H9 (cell line): Measurements from ENCODE around the gene EIF2S2. TPM values are rescaled to one million over a fixed set of nuclear protein-coding genes. Genes with fewer than 3 reads are reported as not detected.
A peak's percentile ranks its signal among the peaks of the same experiment; 100 is the strongest.

ENCODE experiments used
- DNase-seq: peaks from one replicate; pipeline ENCODE4 v3.0.0-alpha.2; 2017
- H2AFZ ChIP-seq: one replicate; pipeline ENCODE4 v1.6.1; 2013; ENCODE audit warnings: mild to moderate bottlenecking, low read length, control low read depth, moderate library complexity
- H2AK5ac ChIP-seq: 2 replicates; pipeline ENCODE4 v1.6.1; 2013; ENCODE audit warnings: low read length, control low read depth, mixed read lengths; ENCODE audit not compliant: insufficient read length
- H2BK120ac ChIP-seq: one replicate; pipeline ENCODE4 v1.6.1; 2013; ENCODE audit warnings: low read depth, mild to moderate bottlenecking, low read length, control low read depth, inconsistent platforms; ENCODE audit not compliant: poor library complexity, severe bottlenecking
- H2BK12ac ChIP-seq: 2 replicates; pipeline ENCODE4 v1.6.1; 2013; ENCODE audit warnings: low read length, control low read depth, mixed read lengths, low read depth; ENCODE audit not compliant: insufficient read length
- H2BK15ac ChIP-seq: 2 replicates; pipeline ENCODE4 v1.6.1; 2013; ENCODE audit warnings: low read depth, low read length, control low read depth
- H2BK20ac ChIP-seq: one replicate; pipeline ENCODE4 v1.6.1; 2013; ENCODE audit warnings: low read depth, mild to moderate bottlenecking, low read length, control low read depth, inconsistent platforms; ENCODE audit not compliant: poor library complexity, severe bottlenecking
- H2BK5ac ChIP-seq: 2 replicates; pipeline ENCODE4 v1.6.1; 2013; ENCODE audit warnings: low read length, control low read depth, mixed read lengths; ENCODE audit not compliant: insufficient read length
- H3K14ac ChIP-seq: 2 replicates; pipeline ENCODE4 v1.6.1; 2013; ENCODE audit warnings: low read length, control low read depth; ENCODE audit not compliant: insufficient read depth
- H3K18ac ChIP-seq: 2 replicates; pipeline ENCODE4 v1.6.1; 2013; ENCODE audit warnings: low read depth, mild to moderate bottlenecking, mixed read lengths, low read length, control low read depth; ENCODE audit not compliant: insufficient read length
- H3K23ac ChIP-seq: 2 replicates; pipeline ENCODE4 v1.6.1; 2013; ENCODE audit warnings: low read length, control low read depth, mixed read lengths, low read depth; ENCODE audit not compliant: insufficient read length
- H3K23me2 ChIP-seq: 2 replicates; pipeline ENCODE4 v1.6.1; 2013; ENCODE audit warnings: low read depth, mild to moderate bottlenecking, mixed read lengths, low read length, control low read depth; ENCODE audit not compliant: insufficient read length, poor library complexity, severe bottlenecking
- H3K27ac ChIP-seq: 2 replicates; pipeline ENCODE4 v1.5.1; 2013; ENCODE audit warnings: low read length, control low read depth, mixed read lengths, low read depth; ENCODE audit not compliant: insufficient read length
- H3K27me3 ChIP-seq: 2 replicates; pipeline ENCODE4 v1.6.1; 2013; ENCODE audit warnings: low read length, control low read depth, inconsistent platforms; ENCODE audit not compliant: insufficient read depth
- H3K4ac ChIP-seq: 2 replicates; pipeline ENCODE4 v1.6.1; 2013; ENCODE audit warnings: low read depth, mild to moderate bottlenecking, control low read depth, inconsistent platforms, low read length, moderate library complexity
- H3K4me1 ChIP-seq: 2 replicates; pipeline ENCODE4 v1.6.1; 2013; ENCODE audit warnings: low read length, control low read depth, inconsistent platforms; ENCODE audit not compliant: insufficient read depth
- H3K4me2 ChIP-seq: 2 replicates; pipeline ENCODE4 v1.6.1; 2013; ENCODE audit warnings: low read length, control low read depth, mixed read lengths; ENCODE audit not compliant: insufficient read length, insufficient read depth
- H3K56ac ChIP-seq: 2 replicates; pipeline ENCODE4 v1.6.1; 2013; ENCODE audit warnings: low read depth, mild to moderate bottlenecking, mixed read lengths, low read length, control low read depth; ENCODE audit not compliant: insufficient read length
- H3K79me1 ChIP-seq: 2 replicates; pipeline ENCODE4 v1.6.1; 2013; ENCODE audit warnings: low read depth, mild to moderate bottlenecking, moderate library complexity, low read length, control low read depth, inconsistent platforms; ENCODE audit not compliant: insufficient read depth, poor library complexity, severe bottlenecking
- H3K79me2 ChIP-seq: 2 replicates; pipeline ENCODE4 v1.6.1; 2013; ENCODE audit warnings: low read length, control low read depth, inconsistent platforms; ENCODE audit not compliant: insufficient read depth
- H3K9ac ChIP-seq: 2 replicates; pipeline ENCODE4 v1.6.1; 2013; ENCODE audit warnings: low read length, control low read depth, mixed read lengths; ENCODE audit not compliant: insufficient read length; ENCODE audit errors: extremely low read depth
- H3K9me3 ChIP-seq: one replicate; pipeline ENCODE4 v1.6.1; 2013; ENCODE audit warnings: low read depth, low read length, inconsistent platforms; ENCODE audit not compliant: control insufficient read depth
- H3T11ph ChIP-seq: one replicate; pipeline ENCODE4 v1.6.1; 2013; ENCODE audit warnings: mild to moderate bottlenecking, low read length, control low read depth, inconsistent platforms
- H4K20me1 ChIP-seq: one replicate; pipeline ENCODE4 v1.6.1; 2013; ENCODE audit not compliant: control insufficient read depth, insufficient read length, insufficient read depth
- H4K5ac ChIP-seq: 2 replicates; pipeline ENCODE4 v1.6.1; 2013; ENCODE audit warnings: low read depth, mild to moderate bottlenecking, mixed read lengths, low read length, control low read depth; ENCODE audit not compliant: insufficient read length
- H4K8ac ChIP-seq: replicated peaks from 2 replicates; pipeline ENCODE4 v1.6.1; 2013; ENCODE audit warnings: low read length, control low read depth, mixed read lengths, low read depth; ENCODE audit not compliant: insufficient read length
- H4K91ac ChIP-seq: 2 replicates; pipeline ENCODE4 v1.6.1; 2013; ENCODE audit warnings: low read depth, mild to moderate bottlenecking, moderate library complexity, mixed read lengths, low read length, control low read depth; ENCODE audit not compliant: insufficient read length
- H3K27ac Mint-ChIP-seq, 3 experiments: 2 replicates in 2 of 3; 3 replicates in 1 of 3; pipeline ENCODE4 v1.8.0; 2020 to 2021; ENCODE audit warnings: mixed read lengths in 3 of 3, mild to moderate bottlenecking in 1 of 3, moderate library complexity in 1 of 3
- H3K27me3 Mint-ChIP-seq: 2 replicates; pipeline ENCODE4 v1.8.0; 2021; ENCODE audit warnings: low read depth, mild to moderate bottlenecking, moderate library complexity, mixed read lengths
- H3K36me3 Mint-ChIP-seq, 3 experiments: 2 replicates in 2 of 3; 3 replicates in 1 of 3; pipeline ENCODE4 v1.8.0; 2020 to 2021; ENCODE audit warnings: low read depth in 3 of 3, mixed read lengths in 3 of 3; ENCODE audit not compliant: insufficient read depth in 1 of 3
- H3K4me1 Mint-ChIP-seq, 2 experiments: 2 replicates each; pipeline ENCODE4 v1.8.0; 2020; ENCODE audit warnings: mixed read lengths in 2 of 2
- H3K4me3 Mint-ChIP-seq, 2 experiments: 2 replicates in 1 of 2; 3 replicates in 1 of 2; pipeline ENCODE4 v1.8.0; 2020 to 2021; ENCODE audit warnings: mild to moderate bottlenecking in 2 of 2, mixed read lengths in 2 of 2, moderate library complexity in 1 of 2
- H3K9me3 Mint-ChIP-seq, 2 experiments: 2 replicates in 1 of 2; 3 replicates in 1 of 2; pipeline ENCODE4 v1.8.0; 2020; ENCODE audit warnings: mild to moderate bottlenecking in 2 of 2, mixed read lengths in 2 of 2, moderate library complexity in 1 of 2
- CTCF ChIP-seq: fragments of 200-600 bp; sonication (generic); conservative IDR thresholded peaks from 3 replicates; pipeline ENCODE4 v1.8.0; 2021; ENCODE audit warnings: antibody characterized with exemption, mild to moderate bottlenecking
- WGBS: extraction: QIAGEN DNeasy Blood & Tissue Kit; methylation state at CpG from one replicate; pipeline ENCODE4 v1.1.7; 2013; ENCODE audit warnings: missing lambda C conversion rate, low lambda C conversion rate, mixed read lengths; ENCODE audit not compliant: insufficient read length; ENCODE audit errors: extremely low coverage; 5-methylcytosine and 5-hydroxymethylcytosine counted together
- total RNA-seq: library from RNA; stranded (reverse); gene quantifications from 2 replicates; pipeline ENCODE4 v1.2.1, GENCODE V29; 2021

Gene EIF2S2
- total RNA-seq, 1 experiment from 2014 or later, result 188 TPM

GRCh38 chr20:34066476-34067090 is 45.5 kb downstream of the EIF2S2 start:
- DNase-seq, result no peak
- H3K27me3 Mint-ChIP-seq, result no peaks in the 10 kb centered on the region
- H3K27ac Mint-ChIP-seq, result peak overlapping the region; percentile 27 to 85 (median 45); a peak in 1 of 7 replicates
- Histone ChIP-seq H3K23me2 (no peaks in the 10 kb centered on the region), H3K18ac (no peak overlapping the region), H3K27ac (no peak overlapping the region), H2BK20ac (no peak overlapping the region), H2BK15ac (no peak overlapping the region), H3K14ac (no peak overlapping the region), H2BK12ac (no peak overlapping the region), H3K23ac (no peak overlapping the region), H2AFZ (no peak overlapping the region), H3K9me3 (no peaks in the 10 kb centered on the region), H3K4me1 (no peaks in the 10 kb centered on the region), H4K20me1 (no peaks in the 10 kb centered on the region), H3K56ac (no peak overlapping the region), H3K27me3 (no peaks in the 10 kb centered on the region), H2BK5ac (no peak overlapping the region), H3T11ph (no peak overlapping the region), H3K79me1 (no peaks in the 10 kb centered on the region), H4K8ac (no peak overlapping the region), H3K4me2 (no peak overlapping the region), H4K91ac (no peak overlapping the region), H3K4ac (no peak overlapping the region), H3K79me2 (no peaks in the 10 kb centered on the region; the same call in 1 of the 2 replicates), H2AK5ac (no peak overlapping the region), H2BK120ac (no peak overlapping the region), H4K5ac (no peak overlapping the region), H3K9ac (no peak overlapping the region)
- no peaks in the 10 kb centered on the region for H3K9me3 Mint-ChIP-seq
- H3K36me3 Mint-ChIP-seq, result peaks cover 0 to 7% (median 4%) of the 10 kb centered on the region in 3 experiments; a peak in 4 of 7 replicates
- WGBS, result no CpG with 5 or more reads among the region's 3 CpGs
- H3K4me1 Mint-ChIP-seq, result peaks cover 33 to 38% of the 10 kb centered on the region in 2 experiments
- TF ChIP-seq CTCF, result no peak
- no peak overlapping the region for H3K4me3 Mint-ChIP-seq
